GM13976 (cell line): ENCODE measurements around the gene SLC43A2.

ENCODE experiments used
- DNase-seq: peaks from one replicate; pipeline ENCODE4 v3.0.0; 2012; ENCODE audit warnings: low spot score
- CTCF ChIP-seq: IDR thresholded peaks from 2 replicates; pipeline ENCODE4 v1.5.1; 2012; ENCODE audit warnings: borderline replicate concordance, mild to moderate bottlenecking; ENCODE audit not compliant: insufficient read depth; ENCODE audit errors: extremely low read depth, missing control alignments, control extremely low read depth
- in situ Hi-C: fragments of 300-500 bp; cut with MboI; formaldehyde crosslinking; loops from one replicate; pipeline ENCODE4 v1.12.0; 2022; ENCODE audit warnings: low sequenced_read_pairs, mixed read lengths, inconsistent platforms; ENCODE audit not compliant: unreplicated experiment

SLC43A2 gene

GRCh38 chr17:1623057-1623630 is 5.5 kb downstream of the SLC43A2 start:
- in situ Hi-C loops: no loop called here
- no peak for TF ChIP-seq CTCF
- DNase-seq: no peak

DNA sequence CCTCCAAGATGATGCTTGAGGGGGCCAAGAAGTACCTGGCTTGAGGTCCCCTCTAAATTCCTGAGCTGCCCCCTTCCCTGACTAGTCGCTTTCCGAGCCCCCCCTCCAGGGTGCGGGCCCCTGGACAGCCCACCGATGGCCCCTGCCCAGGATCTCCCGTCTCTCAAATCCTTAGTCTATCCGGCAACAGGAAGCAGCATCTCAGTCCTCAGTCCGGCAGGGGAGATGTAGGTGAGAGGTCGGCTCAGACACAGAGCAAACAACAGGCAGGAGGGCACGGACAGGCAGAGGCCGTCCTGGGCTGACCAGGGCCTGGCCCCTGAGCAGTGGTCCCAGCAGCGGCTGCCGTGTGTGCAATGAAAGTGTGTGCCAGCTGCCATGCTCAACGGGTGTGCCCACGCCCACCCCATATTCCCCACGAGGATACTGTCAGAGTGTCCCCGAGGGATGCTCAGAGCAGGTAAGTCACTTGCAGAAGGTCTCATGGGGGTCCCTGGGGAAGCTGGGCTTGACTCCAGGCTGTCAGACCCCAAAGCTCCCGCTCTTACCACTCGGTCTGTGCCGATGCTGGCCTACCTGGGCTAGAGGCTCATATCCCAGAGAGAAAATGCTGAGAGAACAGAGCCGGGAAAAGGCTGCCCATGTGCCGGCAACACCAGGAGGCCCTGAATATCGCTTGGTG is 7.2 kb downstream of the SLC43A2 start:
- DNase-seq: no peak
- in situ Hi-C loops: no loop called here
- TF ChIP-seq CTCF: no peak

DNA sequence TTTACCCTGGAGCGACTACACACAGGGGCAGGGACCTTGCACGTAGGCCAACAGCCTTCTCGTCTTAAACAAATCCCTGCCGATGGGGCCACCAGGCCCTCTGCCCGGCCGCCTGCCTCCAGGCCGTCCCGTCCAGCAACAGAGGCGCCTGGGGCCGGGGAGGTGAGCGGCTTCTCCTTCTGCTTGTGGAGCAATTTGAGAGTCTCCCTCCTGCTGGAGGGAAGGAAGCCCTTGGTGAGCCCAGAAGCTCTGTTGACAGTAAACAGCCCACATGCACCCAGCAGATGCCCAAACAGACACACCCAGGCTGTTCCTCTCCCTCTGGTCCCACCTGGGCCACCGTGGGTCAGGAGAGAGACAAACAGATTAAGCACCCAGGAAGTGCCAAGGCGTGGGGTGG is 8.1 kb downstream of the SLC43A2 start:
- no peak for DNase-seq
- TF ChIP-seq CTCF: no peak
- in situ Hi-C loops: no loop called here

DNA sequence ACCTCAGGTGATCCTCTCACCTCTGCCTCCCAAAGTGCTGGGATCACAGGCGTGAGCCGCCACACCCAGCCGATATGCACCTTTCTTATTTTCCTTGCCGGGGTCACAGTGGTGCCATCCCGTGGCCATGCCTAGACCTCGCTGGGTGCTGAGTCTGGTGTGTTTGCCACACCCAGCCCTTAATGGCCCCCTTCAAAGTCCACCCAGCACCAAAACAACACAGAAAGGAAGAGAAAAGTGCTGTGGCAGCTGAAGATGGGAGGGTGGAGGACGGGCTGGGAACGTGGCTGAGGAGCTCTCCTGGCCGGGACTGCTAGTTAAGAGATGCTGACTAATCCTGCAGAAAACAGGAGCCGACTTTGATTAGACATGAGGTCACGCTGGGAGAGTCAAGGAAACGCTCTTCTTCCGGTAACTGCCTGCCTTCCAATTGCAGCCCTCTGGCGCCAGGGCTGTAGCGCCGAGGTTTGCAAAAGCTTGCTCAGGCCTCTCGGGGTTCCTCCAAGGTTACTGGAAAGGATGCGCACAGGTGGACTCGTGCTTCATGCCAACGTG is 10.9 kb downstream of the SLC43A2 start:
- in situ Hi-C loops: no loop called here
- TF ChIP-seq CTCF: no peak
- no peak for DNase-seq

DNA sequence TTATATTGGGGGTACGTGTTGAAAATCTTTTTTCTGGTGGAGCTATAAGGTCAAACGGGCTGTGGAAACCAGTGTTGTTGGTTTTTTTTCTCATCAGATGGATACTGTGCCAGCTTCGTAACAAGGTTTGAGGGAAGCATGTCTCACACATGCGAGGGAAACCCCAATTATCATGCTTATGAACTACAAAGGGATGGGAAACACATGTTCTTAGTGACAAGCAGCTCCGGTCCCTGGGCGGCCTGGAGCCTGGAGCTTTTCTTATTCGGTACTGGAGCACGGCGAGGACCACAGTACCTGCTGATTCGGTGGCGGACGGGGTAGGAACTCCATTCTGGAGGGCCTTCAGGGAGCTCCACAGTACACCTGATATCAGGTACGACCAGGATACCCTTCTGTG is 12.5 kb downstream of the SLC43A2 start:
- DNase-seq: no peak
- in situ Hi-C loops: no loop called here
- TF ChIP-seq CTCF: no peak

DNA sequence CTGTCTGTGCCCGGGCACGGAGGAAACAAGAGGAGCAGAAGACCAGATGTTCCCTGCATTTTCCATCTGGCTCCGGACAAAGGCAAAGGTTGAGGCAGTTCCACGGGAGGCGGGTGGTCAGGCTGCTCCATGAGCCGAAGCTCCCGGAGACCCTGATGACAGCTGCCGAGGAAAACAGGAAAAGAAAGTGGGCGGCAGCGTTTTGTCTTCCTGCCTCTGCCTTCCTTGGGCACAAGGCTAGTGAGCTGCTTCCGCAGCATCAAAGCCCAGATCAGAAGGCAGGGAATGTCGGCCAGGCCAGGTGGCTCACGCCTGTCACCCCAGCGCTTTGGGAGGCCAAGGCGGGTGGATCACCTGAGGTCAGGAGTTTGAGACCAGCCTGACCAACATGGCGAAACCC is 16.2 kb downstream of the SLC43A2 start:
- in situ Hi-C loops: no loop called here
- TF ChIP-seq CTCF: no peak
- no peak for DNase-seq
